ENCODE results near the gene ARID1A. TPM values are rescaled to one million over a fixed set of nuclear protein-coding genes. Genes with fewer than 3 reads are reported as not detected.

Gene ARID1A
- total and polyA plus RNA-seq, 8 donors: 14.8 to 39.9 (median 25.5) TPM

DNA sequence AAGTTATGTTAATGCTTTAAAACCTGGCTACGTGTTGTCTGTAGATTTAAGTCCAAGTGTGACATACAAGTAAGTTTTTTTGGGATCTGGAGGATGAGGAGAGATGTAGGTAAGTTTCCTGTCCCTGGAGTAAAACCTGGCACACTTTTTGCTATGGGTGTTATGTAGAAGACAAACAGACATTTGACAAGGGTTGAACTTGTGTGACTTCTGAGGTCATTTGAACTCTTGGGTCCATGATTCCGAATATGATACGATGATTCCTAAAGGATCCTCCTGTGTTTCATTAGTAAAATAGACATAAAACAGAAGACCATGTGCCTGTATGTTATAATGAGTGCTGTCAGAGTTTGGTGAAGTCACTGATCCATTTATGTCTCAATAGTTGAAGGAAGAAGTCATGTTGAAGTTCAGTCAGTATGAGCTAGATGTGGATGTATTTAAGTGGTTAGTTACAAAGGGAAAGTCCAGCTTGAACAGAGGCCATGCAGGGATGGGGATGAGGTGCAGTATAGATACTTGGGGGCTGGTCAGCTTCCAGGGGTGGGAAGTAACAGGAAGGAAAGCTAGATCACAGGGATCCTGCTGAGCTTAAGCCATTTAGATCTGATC is 44.3 kb downstream of the ARID1A start:
- no peak for ATAC-seq
- no peaks in the 10 kb centered on the region for H3K27me3 ChIP-seq
- intact Hi-C loops (cut with DNase I): no loop called here
- H3K27ac ChIP-seq: peak overlapping the region in 3 of 4 donors; percentile 30 to 55 (median 36)
- peaks cover 7 to 21% (median 16%) of the 10 kb centered on the region in 3 donors for H3K4me1 ChIP-seq
- H3K36me3 ChIP-seq: peaks cover 0 to 21% (median 0%) of the 10 kb centered on the region in 3 donors
- TF ChIP-seq, protein P1, sequence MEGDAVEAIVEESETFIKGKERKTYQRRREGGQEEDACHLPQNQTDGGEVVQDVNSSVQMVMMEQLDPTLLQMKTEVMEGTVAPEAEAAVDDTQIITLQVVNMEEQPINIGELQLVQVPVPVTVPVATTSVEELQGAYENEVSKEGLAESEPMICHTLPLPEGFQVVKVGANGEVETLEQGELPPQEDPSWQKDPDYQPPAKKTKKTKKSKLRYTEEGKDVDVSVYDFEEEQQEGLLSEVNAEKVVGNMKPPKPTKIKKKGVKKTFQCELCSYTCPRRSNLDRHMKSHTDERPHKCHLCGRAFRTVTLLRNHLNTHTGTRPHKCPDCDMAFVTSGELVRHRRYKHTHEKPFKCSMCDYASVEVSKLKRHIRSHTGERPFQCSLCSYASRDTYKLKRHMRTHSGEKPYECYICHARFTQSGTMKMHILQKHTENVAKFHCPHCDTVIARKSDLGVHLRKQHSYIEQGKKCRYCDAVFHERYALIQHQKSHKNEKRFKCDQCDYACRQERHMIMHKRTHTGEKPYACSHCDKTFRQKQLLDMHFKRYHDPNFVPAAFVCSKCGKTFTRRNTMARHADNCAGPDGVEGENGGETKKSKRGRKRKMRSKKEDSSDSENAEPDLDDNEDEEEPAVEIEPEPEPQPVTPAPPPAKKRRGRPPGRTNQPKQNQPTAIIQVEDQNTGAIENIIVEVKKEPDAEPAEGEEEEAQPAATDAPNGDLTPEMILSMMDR (IDR thresholded peaks at IDR 0.05): no peak
- no peak overlapping the region for H3K4me3 ChIP-seq
- H3K9me3 ChIP-seq: no peaks in the 10 kb centered on the region
- WGBS, 2 donors: 66 to 71% methylated on average over 3 of the region's 3 CpGs
- no peak for DNase-seq
- FAIRE-seq: no peak

DNA sequence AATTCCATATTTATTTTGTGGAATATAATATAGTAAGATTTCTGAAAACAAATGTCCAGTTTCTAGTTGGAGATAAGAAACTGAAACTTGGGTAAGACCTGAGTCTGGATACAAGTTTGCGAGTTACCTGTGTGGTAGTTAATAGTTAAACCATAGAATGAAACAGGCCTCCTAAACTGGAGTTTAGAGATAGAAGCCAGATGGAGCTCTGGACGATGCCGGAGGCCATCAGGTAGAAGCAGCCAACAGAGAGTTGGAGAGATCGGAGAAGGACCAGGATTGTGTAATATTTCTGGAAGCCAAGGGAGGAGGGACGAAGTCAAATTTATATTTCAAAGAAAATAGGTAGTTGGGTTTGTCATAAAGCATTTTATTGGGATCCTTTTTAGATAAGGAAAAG is 45.1 kb downstream of the ARID1A start:
- 19 to 22% methylated on average over 5 of the region's 5 CpGs for WGBS, 2 donors
- Histone ChIP-seq H3K4me3 (no peak overlapping the region), H3K4me1 (peaks cover 7 to 21% (median 16%) of the 10 kb centered on the region in 3 donors), H3K36me3 (peaks cover 0 to 21% (median 0%) of the 10 kb centered on the region in 3 donors), H3K9me3 (no peaks in the 10 kb centered on the region), H3K27ac (peak overlapping the region in 2 of 4 donors; percentile 30 to 55), H3K27me3 (no peaks in the 10 kb centered on the region)
- DNase-seq (no peak), ATAC-seq (peak; percentile 42 to 70 (median 49)), FAIRE-seq (no peak)
- TF ChIP-seq, protein P1 (IDR thresholded peaks at IDR 0.05): no peak
- intact Hi-C loops (cut with DNase I): no loop called here

DNA sequence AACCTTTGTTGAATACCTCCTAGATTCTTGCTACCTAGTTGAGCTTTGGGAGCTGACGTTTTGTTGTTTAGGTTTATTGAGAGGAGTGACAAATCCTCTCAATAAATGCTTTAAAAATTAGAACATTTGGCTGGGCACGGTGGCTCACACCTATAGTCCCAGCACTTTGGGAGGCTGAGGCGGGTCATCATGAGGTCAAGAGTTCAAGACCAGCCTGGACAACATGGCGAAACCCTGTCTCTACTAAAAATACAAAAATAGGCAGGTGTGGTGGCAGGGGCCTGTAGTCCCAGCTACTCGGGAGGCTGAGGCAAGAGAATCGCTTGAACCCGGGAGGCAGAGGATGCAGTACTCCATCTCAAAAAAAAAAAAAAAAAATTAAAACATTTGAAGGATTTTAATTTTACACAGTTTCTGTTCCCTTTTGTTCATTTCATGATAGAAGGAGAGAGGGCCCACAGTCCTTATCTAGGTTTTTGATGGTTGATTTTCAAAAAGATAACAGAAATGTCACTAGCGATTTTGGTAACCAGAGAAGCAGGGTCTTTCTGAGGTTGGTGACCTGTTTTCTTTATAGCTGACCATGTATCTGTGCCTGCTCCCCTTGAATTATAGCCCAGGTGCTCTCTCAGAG is 47.7 kb downstream of the ARID1A start:
- TF ChIP-seq, protein P1 (IDR thresholded peaks at IDR 0.05): no peak
- Histone ChIP-seq H3K27ac (peak overlapping the region in 2 of 4 donors; percentile 38 to 48), H3K9me3 (no peaks in the 10 kb centered on the region), H3K4me1 (peaks cover 7 to 21% (median 16%) of the 10 kb centered on the region in 3 donors), H3K4me3 (no peak overlapping the region), H3K27me3 (no peaks in the 10 kb centered on the region), H3K36me3 (peaks cover 0 to 6% (median 0%) of the 10 kb centered on the region in 3 donors)
- DNase-seq (no peak), FAIRE-seq (no peak), ATAC-seq (no peak)
- WGBS, 2 donors: 89 to 90% methylated on average over 8 of the region's 8 CpGs
- intact Hi-C loops (cut with DNase I): no loop called here

DNA sequence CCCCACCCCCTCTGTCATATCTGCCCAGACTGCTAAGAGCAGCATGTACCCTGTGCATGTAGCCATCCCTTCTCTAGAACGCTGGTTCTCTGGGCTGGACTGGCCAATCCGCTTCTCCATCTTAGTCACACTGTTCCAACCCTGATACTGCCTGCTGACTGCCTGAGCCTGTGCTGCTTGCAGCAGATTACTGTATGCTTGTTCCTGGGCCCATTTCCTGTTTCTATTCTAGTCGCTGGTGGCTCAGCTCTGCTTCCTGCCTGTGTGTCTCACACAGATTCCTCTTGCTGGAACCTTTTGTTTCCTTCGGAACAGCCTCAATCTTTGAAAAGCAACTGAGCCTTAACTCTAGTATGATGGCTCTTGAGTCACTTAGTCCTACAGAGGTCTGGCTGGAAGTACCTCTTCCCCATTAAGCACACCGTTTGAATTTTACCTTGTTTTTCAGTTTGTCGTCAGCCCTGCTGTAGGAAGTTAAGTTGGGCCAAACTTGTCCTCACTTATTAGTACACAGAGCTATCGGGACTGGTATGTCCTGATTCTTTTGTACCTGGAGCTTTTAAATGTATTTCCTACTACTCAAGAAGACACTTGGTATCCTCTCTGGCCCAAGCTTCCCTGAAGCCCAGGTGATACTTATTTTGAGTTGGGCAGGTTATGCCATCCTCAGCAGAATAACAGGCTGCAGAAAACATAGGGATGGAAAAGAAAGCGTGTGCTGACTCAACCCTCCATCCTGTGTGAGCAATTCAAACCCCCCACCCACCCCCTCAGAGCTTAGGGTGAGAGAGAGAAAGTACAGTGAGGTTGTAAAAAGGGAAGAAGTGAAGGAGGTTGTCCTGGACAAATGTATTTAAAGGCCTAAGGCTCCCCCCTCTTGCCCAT is 48.5 kb downstream of the ARID1A start:
- peaks cover 7 to 21% (median 16%) of the 10 kb centered on the region in 3 donors for H3K4me1 ChIP-seq
- TF ChIP-seq, protein P1 (IDR thresholded peaks at IDR 0.05): no peak
- 74 to 81% methylated on average over 8 of the region's 8 CpGs for WGBS, 2 donors
- peaks cover 0 to 6% (median 0%) of the 10 kb centered on the region in 3 donors for H3K36me3 ChIP-seq
- no peaks in the 10 kb centered on the region for H3K27me3 ChIP-seq
- DNase-seq (peak in 3 of 6 donors; percentile 18 to 67 (median 33)), ATAC-seq (peak; percentile 42 to 85 (median 80)), FAIRE-seq (no peak)
- no peak overlapping the region for H3K4me3 ChIP-seq
- intact Hi-C loops (cut with DNase I): no loop called here
- no peaks in the 10 kb centered on the region for H3K9me3 ChIP-seq
- H3K27ac ChIP-seq: peak overlapping the region in 2 of 4 donors; percentile 38 to 48

Measured in pancreas (tissue), 10 donors.